ENCODE measurements around the gene CENPQ.

Gene CENPQ

DNA sequence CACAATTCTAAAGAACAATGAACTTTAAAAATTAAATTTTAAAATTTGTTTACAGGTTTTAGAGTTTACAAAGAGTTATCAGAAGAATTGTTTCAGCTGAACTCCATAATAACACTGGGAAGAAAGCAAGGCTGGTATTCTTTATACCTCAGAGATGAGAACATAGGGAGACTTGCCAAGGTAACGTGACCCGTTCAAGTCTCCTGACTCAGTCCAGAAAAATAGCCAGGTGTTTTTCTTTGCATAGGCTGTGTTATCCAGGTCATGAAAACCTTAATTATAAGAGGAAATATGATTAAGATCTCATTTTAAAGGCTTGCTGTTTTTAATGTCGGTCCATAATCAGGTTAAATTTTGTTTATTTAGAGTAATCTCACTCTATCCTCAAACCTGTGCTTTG lies 78.8 kb downstream of the CENPQ start:
- DNase-seq: peak; percentile 40

All from DMS53 (cell line).